GM18508 (cell line): ENCODE results near the gene RAB40A.
"Not testable (repeated sequence)": the region's sequence is repeated elsewhere in the genome, so short reads cannot be mapped to it uniquely, and the experiment has no call there.

Experiments used
- ATAC-seq: cut with Tn5 transposase; IDR thresholded peaks from one replicate; pipeline ENCODE4 v1.9.1; 2021; ENCODE audit warnings: moderate number of reproducible peaks; ENCODE audit not compliant: insufficient read depth, unreplicated experiment

Gene RAB40A

DNA sequence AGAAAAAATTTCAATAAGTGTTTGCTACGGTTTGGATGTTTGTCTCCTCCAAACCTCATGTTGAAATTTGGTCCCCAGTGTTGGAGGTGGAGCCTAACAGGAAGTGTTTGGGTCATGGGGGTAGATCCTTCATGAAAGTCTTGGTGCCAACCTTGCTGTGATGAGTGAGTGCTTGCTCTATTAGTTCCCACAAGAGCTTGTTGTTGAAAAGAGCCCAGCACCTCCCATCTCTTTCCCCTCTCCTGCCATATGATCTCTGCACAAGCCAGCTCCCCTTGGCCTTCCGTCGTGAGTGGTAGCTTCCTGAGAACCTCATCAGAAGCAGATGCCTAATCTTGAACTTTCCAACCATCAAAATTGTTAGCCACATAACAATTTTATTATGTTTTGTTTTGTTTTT is 10.3 kb upstream of the RAB40A start:
- ATAC-seq, result no peak

DNA sequence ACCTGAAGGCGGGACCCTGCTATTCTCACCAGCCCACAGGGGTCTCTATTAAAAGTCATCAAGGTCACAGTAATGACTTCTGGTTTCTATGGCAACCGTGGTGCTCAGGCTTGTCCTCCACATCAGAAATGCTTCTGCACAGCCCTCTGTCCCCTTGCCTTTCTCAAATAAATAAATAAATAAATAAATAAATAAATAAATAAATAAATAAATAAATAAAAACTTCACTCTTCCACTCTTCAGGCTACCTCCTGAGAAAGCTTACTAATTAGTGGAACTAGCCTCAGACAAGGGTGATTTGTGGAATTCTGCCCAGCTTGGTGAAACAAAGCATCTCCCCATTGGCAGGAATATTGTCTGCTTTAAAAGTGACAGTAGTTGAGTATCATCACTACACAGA is 5.5 kb upstream of the RAB40A start:
- no peak for ATAC-seq

DNA sequence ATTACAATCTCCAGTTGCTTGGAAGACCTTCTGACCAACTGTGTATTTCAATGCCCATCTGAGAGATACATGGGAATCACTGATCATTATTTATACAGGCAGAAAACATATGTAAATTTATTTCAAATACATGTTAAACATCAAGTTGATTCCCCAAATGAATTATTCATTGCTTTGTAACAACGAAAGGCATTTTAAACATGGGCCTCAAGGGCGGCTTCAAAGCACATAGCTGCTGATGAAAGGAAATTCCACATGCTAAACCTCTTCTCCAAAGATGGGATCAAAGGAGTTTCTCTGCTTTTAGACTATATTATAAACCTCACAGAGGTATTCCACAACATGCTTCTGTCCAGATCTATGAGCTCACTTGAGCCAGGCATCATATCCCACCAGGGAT is 4.3 kb upstream of the RAB40A start:
- no peak for ATAC-seq

DNA sequence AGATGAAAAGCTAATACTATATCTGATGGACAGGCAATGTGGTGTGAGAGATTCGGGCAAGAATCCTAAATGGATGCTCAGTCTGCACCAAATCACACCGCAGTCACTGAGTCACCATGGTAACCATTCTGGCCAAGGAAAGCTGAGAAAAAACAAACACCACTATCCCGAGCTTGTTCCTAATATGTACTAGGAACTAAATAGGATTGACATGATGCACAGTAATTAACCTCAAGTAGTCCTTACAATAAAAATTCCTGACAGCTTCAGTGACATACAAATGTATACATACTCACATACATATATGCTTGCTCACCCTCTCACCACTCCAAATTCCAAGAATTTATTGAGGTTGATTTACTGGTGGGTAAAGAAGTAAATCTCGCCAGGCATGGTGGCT is 1.1 kb upstream of the RAB40A start:
- no peak for ATAC-seq

DNA sequence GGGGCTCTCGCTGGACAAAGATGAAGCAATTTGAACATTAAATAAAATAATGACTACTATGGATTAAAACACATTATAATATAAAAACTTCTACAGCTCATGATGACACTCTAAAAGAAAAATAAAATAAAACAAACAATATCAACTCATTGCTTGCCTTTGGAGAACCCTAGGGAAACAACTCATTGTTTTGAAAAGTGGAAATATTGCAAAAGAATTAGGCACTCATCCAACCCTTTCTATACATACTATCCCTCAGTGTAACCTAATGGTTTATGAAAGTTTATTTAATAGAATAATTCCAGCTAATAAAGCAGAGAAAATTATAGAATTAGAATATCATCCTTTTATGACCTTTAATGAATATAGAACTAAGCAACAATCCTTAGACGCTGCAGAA is 718 bp downstream of the RAB40A start:
- ATAC-seq, result no peak

DNA sequence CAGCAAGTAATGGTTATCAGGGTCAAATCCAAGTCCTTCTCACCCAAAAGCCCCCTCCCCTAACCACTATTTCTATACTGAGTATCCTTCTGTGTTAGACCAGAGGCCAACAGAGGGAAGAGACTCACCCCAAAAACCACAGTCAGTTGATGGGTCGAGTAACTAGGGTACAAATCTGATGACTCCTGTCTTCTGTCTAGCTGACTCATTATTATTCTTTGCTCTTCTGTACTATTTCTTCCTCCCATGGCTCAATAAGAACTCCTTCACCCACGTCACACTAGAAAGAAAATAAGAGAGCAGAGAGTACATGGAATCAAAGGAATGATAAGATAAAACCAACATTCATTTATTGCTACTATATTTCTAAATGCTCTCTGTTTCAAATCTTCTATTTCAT is 2.0 kb downstream of the RAB40A start:
- ATAC-seq, result no peak

DNA sequence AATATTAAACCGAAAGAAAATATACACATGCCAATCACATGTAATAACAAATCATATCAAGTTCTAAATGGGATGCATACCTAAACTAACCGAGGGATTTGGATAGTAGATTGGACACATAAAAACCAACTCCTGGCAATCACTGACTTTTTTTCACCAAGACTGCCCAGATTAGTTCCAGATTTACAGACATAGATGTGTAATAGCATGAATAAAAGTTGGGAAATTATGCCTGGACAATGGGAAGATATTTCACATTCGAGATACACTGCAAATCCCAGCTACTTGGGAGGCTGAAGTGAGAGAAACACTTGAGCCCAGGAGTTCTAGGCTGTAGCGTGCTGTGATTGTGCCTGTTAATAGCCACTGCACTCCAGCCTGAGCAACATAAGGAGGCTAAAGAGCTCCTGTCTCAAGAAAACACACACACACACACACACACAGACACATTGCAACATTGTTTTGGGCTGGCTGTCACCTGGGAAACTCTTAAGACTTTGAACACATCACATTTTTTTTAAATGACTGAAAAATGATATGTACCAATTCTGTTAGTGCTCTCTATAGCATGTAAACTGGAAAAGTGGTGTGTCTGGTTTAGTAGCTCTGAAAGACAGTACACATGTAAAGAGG is 5.7 kb downstream of the RAB40A start:
- no peak for ATAC-seq

DNA sequence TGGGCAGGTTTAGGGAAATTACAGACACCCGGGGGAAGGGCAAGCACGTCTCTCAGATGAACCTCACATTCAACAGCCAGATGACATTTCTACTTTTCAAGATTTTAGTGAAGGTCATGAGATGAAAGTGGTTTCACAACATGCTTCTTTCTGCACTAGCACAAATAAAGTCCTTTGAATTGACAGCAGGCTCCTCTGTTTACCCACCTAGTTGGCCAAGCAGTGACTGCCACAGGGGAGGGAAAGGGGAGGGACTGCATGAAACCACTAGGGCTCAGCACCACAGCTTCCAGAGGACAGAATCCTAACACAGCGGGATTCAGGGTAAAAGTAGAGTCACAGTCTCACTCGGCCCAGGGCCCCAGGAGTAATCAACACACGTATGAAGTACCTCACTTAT is 6.2 kb downstream of the RAB40A start:
- no peak for ATAC-seq

DNA sequence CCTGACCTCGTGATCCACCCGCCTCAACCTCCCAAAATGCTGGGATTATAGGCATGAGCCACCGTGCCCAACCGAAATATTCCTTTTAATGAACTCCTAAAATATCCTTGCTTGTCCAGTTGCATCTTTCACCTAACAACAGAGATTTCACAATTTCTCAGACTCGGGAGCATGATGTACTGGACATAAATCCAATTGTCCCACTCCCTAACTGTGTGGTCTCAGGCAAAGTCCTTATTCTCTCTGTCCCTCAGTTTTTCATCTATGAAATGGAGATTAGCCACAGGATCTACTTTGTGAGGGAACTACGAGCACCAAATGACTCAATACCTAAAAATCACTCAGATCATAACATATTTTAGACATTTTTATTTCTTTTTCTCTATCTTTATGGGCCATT is 9.3 kb downstream of the RAB40A start:
- ATAC-seq, result no peak

DNA sequence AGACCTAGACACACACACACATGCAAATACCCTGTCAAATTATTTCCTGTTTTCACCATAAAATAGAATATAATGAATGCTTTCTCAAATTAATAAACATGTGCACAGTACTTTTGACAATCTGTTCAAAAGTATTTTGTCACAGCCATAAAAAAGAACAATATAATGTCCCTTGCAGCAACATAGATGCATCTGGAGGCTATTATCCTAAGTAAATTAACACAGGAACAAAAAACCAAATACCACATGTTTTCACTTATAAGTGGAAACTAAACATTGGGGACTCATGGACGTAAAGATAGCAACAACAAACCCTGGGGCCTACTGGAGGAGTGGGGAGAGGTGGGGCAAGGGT is 15.5 kb downstream of the RAB40A start:
- no peak for ATAC-seq

DNA sequence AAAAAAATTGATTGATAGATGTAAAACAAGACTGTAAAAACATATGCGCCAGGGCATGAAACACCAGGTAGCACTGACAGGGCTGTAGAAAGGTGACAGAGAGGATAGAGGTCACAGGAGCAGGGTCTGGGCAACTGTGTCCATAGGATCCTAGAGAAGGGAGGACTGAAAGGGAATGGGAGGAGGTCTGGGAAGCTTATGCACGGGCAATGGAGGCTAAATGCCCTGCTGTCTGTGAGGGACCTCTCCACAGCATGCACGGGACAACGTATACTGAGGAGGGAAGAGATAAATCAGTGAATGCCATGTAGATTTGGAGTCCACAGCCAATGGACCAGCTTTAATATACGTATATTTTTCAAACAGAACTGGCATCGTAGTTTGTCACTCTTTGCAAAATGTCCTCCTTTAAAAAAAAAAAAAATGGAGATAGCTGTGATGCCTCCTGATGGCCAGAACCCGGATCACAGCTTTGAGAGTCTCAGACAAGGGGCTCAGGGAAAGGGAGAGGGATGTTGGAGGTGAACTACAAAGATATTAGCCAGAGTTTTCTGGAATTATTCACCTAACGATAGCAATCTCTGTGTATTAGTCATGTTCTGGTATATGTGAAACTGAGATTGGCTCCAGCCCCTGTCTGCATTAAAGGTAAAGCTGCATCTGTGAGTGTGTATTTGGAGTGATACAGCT is 16.0 kb downstream of the RAB40A start:
- ATAC-seq, result no peak

DNA sequence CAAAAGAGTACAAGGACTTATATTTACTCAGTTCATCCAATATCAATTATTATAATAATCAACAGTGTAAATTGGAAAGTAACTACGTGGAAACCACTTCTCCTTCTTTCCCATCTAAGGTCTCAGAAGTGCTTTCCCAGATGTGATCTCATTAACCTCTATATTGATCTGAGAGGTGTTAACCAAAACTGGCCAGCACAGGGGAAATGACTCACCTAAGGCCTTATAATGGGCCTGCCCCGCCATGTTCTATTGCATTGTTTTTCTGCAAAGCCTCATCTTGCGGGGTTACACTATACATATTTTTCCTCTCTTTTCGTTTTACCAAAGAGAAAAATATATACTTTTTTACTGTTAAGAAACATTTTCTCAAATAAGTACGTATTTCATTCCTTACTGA is 20.5 kb downstream of the RAB40A start:
- no peak for ATAC-seq

DNA sequence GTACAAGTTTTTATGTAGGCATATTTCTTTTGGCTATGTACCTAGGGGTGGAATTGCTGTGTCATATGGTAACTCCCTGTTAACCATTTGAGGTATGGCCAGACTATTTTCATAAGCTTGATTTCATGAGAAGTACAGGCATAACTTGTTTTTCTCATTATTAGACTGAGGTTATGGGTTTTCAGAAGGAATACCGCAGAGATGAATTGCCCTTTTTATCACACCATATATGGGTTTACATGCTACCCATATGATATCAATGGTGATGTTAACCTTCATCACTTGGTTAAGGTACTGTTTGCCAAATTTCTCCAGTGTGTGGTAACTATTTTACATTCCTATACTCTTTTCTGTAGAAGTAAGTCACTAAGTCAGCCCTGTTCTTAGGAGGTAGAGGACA is 23.5 kb downstream of the RAB40A start:
- no peak for ATAC-seq

DNA sequence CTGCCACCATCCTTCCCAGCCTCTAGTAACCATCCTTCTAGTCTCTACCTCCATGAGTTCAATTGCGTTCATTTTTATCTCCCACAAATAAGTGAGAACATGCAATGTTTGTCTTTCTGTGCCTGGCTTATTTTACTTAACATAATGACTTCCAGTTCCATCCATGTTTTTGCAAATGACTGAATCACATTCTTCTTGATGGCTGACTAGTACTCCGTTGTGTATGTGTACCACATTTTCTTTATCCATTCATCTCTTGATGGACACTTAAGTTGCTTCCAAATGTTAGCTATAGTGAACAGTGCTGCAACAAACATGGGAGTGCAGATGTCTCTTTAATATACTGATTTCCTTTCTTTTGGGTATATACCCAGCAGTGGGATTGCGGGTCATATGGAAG is 25.7 kb downstream of the RAB40A start:
- ATAC-seq, result not testable (repeated sequence)

DNA sequence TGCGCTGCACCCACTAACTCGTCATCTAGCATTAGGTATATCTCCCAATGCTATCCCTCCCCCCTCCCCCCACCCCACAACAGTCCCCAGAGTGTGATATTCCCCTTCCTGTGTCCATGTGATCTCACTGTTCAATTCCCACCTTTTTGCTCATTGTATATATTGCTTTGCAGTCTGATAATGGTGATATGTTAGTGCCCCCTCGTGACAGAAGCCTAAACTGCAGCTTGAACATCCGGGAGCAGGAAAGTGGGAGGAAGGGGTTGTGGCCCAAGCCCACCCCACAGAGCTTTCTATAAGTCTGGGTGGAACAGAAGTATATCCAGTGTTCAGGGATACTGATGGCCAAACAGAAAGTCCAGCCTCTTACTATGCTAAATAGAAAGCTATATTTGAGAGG is 29.6 kb downstream of the RAB40A start:
- not testable (repeated sequence) for ATAC-seq

DNA sequence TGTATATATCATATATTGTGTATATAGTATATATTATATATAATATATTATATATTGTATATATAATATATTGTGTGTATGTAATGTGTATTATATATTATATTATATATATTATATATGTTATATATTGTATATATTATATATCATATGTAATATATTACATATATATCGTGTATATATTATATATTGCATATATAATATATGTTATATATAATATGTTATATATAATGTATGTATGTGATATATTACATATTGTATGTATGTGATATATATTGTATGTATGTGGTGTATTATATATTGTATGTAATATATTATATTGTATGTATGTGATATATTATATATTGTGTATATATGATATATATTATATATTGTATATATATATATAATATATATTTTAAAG is 30.5 kb downstream of the RAB40A start:
- no peak for ATAC-seq

DNA sequence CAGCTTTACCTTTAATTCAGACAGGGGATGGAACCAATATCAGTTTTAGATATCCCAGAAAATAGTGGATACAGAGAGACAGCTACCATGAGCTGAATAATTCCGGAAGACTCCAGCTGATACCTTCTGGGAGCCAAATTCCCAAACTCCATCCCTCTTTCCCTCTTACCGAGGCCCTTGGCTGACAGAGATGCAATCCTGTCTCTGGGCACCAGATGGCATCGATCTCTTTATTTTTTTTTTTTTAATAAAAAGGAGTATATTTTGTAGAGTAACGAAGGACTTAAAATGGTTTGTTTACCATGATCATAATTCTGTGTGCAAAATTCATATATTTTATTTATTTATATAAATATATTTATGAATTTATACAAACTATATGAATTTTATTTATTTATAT is 31.0 kb downstream of the RAB40A start:
- ATAC-seq, result no peak

DNA sequence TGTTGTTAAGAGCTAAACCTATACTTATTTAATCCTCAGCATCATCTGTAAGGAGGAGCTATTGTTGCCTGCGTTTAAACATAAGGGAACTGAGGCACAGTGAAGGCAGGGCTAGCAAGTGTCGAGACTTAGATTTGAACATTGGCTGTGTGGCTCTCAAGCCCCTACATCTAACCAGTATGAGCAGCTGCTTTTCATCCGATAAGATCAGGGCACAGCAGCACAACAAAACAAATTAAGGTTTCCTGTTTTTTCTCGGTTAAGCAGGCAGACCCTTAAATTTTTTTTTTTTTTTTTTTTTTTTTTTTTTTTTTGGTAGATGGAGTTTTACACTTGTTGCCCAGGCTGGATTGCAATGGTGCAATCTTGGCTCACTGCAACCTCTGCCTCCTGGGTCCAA is 35.6 kb downstream of the RAB40A start:
- ATAC-seq, result no peak

DNA sequence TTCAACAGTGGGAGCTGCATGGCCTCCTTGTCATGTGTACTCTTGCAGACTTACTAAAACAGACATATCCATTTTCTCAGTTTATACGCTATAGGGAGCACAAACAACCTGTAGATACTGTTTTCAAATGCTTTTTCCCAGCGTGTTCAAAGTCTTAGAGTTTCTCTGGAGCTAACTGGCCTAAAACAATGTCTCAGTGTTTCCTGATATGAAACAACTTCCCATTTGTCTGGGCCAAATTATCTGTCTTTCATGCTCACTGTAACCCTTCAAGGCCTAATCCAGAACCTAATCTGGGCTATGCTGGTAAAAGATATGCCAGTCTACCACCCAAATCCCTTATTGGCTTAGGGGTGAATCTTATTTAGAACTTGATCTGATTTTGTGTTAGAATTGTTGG is 38.8 kb downstream of the RAB40A start:
- ATAC-seq, result no peak

DNA sequence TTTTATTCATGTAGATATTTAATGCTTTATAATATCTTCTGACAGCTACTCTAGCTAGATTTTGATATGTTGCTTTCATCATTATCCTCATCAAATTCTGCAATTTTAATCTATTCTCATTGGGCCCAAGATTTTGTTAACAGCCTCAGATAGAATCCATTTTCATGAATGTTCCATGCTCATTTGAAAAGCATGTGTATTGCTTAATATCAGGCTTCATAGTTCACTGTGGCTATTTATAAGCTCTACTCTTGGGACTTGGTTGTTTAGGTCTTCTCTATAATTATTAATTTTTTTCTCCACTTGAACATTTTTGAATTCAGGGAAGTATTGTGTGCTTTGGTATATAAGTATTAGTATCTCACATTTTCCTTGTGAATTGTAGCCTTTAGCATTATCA is 41.8 kb downstream of the RAB40A start:
- no peak for ATAC-seq

DNA sequence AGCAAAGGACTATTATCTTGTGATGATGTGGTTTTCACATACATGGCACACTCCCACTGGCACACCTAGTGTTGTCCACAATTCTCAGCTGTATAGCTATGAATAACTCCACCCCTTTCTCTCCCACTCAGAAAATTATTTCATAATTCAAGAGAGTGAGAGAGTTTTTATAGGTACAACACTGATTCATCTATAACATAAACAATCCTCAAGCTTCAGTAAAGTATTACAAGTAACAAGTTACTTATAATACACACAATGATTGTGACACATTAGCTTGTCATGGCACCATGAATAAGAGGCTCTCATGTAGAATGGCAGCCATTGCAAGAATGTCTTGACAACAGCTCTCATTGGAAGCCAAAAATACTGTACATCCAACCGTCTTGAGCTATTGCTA is 43.9 kb downstream of the RAB40A start:
- ATAC-seq, result no peak

DNA sequence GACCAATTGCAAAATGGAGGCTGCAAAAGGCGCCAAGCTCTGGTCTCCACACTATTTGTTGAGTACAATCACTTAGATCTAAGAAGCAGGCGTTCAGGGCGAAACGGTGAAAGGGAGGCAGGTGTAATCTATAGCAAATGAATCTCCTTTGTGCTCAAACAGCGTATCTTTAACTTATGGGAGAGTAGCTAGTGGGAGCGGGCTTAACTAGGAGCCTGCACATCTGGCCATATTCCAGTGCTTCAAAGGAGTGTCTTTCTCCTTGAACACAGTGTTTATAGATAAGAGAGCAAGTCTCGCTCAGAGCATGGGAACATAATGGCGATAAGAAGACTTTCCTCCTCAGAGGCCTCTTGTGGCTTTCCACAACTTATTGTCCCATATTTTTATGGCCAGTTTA is 49.3 kb downstream of the RAB40A start:
- not testable (repeated sequence) for ATAC-seq

DNA sequence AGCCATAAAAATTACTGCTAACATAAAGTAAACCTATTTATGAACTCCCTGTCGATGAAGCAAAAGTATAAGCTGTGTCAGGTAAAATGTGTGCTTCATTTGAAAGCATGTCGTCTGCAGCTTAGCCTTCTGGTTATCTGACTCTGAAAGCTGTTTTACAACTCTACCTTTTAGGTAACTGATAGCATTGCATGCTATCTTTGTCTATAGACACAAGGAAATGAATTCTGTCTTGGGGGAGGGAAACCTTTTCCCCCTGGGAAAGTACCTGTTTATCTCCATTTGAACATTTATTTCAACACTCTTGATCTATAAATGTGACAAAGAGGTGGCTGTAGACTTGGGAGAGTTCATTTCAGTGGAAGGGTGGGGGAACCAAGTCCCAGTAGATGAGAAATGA is 51.4 kb downstream of the RAB40A start:
- ATAC-seq, result no peak
